Muscle of arm (tissue), 14 donors: Measurements from ENCODE around the gene C4orf17. TPM values are rescaled to one million over a fixed set of nuclear protein-coding genes. Genes with fewer than 3 reads are reported as not detected.
"Not testable (repeated sequence)": the region's sequence is repeated elsewhere in the genome, so short reads cannot be mapped to it uniquely, and the experiment has no call there.

Experiments
- DNase-seq: peaks from one replicate; pipeline ENCODE4 v3.0.0-alpha.2; 2013
- long read RNA-seq, 11 donors: transcript quantifications; one replicate each; lab custom pipeline, GENCODE V29; 2026
- polyA plus RNA-seq, 12 donors: library from polyadenylated mRNA; unstranded; fragments of 120-200 nt; gene quantifications; one replicate each; pipeline ENCODE4 v1.2.1, GENCODE V29; 2013; ENCODE audit not compliant: insufficient read length in 12 of 12

Gene C4orf17
- polyA plus RNA-seq = under 1 TPM in 6 of 12 donors, not detected in 6; 0.07 to 0.15 (median 0.11) TPM
- long read RNA-seq, donor 1 = 0 reads
- long read RNA-seq, donor 2 = 0 reads
- long read RNA-seq, donor 3 = 0 reads
- long read RNA-seq, donor 4 = 0 reads
- long read RNA-seq, donor 5 = 0 reads
- long read RNA-seq, donor 6 = 0 reads
- long read RNA-seq, donor 7 = 0 reads
- long read RNA-seq, donor 8 = 0 reads
- long read RNA-seq, donor 9 = 0 reads
- long read RNA-seq, donor 10 = 0 reads
- long read RNA-seq, donor 11 = 0 reads

DNA sequence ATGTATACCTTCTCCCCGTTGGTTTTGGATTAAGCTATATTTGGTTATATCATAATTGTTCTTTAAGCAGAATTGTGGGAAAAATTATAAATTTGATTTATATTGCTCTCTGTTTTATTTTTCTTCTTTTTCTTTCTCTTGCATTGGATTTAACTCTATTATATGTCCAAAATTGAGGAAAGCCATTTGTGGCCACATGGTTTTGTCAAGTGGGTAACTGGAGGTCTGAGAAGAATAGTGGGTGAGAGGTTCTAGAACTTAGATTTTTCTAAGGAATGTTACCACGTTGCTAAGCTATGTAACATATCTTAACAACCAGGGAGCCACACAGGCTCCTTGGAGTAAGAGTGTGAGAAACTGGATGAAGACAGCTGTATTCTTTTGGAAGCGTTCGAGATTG is at the start of gene C4orf17:
C4orf17 (plus strand) TSS at position 301 of the 400 bp plus-strand sequence. CDS start 2,061 bp downstream, outside the sequence.
- DNase-seq = no peak

DNA sequence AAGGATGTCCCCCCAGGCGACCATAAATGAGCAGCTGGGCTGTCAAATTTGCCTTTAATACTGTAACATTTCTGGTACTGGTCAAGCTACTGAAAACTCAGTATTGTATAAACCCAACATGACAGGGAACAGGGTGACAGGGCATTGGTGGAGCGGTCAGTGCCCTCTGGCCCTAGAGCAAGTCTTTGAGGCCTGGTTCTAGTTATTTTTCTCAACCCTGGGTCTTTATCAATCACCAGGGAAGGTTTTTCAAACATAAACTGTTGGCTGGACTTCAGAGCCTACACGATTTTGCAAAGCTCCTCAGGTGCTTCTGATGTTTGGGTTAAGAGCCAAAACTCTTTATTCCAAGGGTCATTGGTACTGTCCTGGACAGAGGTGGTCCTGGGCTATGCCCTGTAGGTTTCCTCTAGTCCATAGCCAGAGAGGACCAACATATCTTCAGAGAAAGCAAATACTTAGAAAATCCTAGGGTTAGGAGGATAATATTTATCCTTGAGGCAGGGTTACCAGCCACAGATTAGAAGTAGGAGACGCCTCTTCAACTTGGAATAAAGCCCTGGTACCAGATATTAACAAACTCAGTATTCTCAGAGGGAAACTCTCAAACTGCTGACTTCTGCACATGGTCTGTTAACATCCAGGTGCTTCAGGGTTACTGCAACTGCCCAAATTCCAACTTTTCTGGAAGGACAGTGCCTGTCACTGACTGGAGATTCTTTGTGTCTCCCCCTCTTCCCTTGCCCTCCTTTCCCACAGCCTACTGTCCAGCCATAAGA is 49.0 kb upstream of the C4orf17 start:
- DNase-seq = no peak

DNA sequence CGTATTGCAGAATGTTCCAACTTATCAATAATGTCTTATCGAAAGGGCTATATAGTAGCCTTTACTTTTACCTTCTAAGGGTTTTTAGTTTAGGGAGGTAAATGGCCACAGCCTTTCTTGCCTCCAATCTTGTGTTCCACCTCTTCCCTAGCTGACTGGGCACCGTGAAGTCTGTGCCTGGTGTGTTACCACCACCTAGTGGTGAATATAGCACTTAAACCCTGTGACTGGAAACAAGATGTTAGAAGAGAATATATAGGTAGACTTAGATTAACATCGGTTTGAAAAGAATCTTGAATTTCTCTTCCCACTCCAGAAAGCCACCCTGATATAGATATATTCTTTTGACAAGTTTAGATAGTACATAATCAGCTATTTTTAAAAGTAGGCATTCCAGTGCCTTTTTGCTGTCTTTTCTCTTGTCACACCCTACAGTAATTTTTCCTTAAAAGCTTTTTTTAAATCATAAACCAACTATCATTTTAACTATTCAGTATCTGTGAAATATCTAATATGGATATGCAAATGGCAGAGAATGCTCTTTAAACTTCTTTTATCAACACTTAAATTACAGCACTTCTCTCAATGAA is 47.9 kb upstream of the C4orf17 start:
- DNase-seq = peak; percentile 73

DNA sequence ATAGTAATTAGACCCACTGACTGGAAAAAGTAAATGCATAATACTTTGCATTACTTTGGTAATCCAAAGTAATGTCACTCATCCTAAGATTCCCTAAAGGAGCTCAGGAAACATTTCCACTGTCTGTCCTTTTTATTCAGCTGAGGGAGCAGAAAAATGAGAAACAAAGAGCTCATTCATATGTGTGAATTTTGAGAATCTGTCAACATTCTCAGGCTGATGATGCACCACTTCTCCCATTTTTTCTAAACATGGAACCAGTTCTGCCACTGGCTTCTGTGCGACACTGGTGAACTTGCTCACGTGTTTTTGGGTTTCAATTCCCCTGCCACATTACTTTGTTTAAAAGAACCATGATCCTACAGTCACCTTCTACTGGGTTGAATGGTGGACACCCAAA is 47.3 kb upstream of the C4orf17 start:
- DNase-seq = no peak

DNA sequence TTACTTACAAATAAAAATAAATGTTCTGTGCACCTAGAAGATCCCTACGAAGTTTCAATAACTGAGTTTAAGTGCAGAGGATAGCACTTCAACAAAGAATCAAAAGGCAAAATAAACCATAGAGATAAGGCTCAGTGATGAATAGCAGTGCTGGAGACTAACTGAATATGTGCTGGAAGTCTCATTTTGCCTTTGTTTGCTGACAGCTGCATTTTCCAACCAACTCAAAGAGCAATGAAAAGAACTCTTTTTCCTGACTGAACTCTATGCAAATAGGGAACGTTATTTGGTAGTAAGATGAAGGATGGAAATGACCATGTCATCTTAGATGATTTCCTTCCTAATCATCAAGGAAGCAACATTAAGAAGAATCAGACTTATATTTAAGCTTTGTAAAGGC is 42.9 kb upstream of the C4orf17 start:
- DNase-seq = no peak

DNA sequence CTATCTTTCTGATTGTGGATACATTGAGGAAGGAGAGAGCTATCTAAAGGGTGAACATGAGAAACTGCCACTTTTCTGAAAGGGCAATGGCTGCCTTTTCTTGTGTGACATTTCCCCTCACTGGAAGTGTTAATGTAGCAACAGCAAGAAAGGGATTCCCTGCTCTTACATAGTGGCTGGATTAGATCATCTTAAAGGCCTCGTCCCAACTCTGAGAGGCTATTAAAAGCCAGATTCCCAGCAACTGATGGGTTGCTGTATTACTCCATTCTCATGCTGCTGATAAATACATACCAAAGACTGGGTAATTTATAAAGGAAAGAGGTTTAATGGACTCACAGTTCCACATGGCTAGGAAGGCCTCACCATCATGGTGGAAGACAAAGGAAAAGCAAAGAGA is 41.9 kb upstream of the C4orf17 start:
- DNase-seq = no peak

DNA sequence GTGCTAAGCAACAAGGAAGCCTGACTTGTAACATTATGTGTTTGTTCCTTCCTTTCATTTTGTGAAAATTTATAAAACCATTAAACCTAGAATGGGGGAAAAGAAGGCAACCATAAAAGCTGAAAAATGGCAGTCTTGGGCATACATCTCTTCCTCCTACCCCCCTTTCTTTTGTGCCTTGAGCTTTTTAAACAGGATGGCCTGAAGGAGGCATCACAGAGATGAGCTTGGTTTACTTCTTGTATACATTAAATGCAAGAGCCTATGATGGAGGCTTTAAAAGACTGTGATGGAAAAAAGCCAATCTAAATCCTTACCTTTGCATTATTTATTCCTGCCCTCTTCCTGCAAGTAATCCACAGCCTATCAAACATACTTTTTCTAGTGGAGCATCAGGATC is 39.5 kb upstream of the C4orf17 start:
- DNase-seq = no peak

DNA sequence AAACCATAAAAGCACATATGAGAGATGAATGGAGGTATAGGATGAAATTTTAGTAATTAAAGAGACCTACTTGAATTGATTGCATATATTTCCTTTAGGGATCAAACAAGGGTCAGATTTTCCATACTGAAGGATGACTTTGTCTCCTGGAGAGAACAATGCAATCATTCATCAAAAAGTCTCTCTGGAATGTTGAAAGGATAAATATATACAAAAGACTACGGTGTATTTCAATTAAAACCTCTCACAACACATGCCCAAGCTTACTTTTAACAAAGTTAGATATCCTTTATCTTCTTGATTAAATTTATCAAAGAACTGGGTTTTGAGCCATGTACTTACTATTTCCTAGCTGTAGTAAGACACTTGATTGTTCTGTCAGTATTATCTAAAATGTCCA is 38.9 kb upstream of the C4orf17 start:
- DNase-seq = no peak

DNA sequence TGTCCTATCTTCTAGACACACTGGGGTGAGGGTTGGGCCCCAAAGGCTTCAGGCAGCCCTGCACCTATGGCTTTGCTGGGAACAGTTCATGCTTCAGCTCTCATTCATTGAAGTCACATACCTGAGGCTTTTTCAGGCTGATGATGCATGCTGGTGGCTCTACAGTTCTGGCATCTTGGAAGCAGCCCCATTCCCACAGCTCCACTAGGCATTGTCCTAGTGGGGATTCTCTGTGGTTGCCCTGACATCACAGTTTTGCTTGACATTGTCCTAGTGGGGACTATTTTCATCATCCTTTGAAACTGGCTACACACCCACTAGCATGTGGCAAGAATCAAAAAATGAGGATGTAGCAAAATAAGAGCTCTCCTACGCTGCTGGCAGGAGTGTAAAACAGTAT is 37.7 kb upstream of the C4orf17 start:
- DNase-seq = no peak

DNA sequence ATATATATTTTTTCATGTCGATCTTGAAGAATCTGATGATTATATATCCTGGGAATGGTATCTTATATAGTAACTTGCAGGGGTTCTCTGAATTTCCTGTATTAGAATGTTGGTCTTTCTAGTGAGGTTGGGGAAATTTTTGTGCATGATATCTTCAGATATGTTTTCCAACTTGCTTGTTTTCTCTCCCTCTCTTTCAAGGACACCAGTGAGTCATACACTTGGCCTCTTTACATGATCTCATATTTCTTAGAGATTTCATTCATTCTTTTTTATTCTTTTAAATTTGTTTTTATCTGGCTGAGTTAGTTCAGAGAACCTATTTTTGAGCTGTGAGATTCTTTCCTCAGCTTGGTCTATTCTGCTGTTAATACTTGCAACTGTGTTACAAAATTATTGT is 27.2 kb upstream of the C4orf17 start:
- no peak for DNase-seq

DNA sequence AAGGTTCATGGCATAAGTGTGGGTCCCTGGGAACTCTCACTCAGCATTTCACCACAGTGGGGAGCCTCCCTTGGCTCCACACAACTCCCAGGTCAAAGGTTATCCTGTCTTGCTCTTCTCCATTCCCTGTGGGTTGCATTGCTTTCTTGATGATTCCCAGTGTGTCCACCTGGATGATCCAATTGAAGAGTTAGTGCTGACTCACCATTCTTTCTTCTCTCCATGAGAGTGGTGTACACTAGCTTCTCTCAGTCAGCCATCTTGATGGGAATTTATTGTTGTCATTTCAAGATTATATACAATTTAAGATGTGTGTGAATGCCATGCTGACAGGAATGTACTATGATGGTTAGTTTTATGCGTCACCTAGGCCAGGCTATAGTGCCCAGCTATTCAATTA is 25.6 kb upstream of the C4orf17 start:
- no peak for DNase-seq

DNA sequence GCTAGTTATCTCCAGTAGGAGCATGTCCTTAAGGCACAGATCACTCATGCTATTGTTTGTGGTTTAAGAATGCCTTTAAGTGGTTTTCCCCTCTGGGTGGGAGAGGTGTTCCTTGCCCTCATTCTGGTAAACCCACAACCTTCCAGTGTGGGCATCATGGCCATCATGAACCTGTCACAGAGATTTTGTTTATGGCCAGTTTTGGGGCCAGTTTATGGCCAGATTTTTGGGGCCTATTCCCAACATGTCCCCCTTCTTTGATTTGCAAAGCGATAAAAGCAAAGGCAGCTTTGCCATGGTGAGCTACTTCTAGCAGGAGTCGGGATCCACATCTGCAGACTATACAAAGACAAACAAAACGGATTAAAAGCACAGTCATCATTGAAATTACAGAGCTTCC is 24.2 kb upstream of the C4orf17 start:
- not testable (repeated sequence) for DNase-seq

DNA sequence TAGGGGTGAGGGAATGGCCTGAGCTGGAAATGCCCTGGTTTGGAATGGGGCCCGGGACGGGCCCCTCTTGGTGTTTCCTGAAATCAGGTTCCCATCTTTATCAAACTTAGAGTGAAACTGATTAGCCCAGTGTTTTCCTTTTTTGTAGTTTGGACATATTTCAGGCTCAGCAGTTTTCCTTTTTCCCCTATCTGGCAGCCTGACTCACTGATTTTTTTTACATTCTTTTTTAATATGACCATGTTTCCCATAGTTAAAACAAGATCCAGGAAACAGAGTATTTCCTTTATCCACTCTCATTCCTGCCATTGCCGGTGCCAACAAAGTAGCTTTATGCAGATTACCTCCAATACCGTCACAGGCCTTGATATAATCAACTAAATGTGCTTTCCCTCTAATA is 20.5 kb upstream of the C4orf17 start:
- DNase-seq = no peak

DNA sequence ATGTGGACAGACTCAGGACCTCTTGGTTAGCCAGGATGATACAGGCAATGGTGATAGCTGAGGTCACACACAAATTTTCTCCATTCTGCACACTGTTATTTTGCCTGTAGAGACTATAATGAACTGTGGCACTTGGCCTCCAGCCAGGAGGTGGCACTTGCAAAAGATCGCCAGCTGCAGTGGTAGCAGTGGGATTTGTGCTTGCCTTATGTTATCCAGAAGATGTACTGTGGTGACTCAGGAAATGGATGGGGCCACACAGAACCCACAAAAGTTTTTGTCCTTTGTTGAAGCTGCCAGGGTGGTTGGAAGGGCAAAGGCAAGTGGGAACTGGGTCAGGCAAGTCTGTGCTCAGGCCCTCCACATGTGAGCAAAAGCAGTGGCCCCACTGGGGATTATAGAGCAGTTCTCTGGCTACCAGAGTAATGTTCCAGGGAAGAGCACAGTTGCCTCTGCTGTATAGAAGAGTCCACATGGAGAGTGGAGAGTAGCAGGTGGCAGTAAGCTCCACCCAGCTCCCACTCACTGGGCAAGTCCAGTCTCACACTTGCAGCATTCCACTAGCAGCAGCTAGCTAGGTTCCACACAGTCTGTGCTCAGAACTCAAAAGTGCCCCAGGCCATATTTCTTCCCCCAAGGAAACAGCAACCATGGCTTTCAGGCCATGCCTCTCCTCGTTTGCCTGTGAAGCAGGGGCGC is 5.9 kb upstream of the C4orf17 start:
- no peak for DNase-seq

DNA sequence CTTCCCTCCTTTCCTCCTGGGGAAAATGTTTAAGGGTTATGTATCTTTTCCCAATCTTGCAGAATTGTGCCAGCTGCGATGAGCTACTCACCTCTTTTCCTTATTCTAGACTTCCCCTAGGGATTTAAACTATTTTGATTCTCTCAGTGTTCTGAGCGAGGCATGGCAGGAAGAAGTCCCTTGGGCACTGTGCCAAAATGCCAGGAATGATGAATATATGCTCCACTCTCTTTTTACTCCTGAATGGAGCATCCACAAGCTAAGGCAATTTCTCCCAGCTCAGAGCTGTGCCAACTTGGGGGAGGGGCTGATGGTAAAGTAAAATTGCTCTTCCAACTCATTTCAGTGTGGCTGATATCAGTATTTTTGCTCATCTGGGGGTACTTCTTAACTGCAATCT is 4.0 kb upstream of the C4orf17 start:
- DNase-seq = no peak

DNA sequence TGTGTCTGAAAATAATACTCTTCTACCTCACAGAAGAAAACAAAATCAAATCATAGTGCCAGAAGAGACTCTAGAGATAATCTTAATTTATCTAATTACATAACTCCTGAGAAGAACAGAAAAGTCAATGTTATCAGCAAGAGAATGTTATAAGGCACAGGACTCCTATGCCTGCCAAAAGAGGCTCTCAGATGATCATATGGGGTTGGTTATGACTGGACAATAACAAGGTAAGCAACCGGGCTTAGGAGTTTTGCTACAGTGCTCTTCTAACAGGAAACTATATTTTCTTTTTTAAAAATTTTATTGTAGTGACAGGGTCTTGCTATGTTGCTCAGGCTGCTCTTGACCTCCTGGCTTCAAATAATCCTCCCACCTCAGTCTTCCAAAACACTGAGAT is 3.5 kb upstream of the C4orf17 start:
- no peak for DNase-seq

DNA sequence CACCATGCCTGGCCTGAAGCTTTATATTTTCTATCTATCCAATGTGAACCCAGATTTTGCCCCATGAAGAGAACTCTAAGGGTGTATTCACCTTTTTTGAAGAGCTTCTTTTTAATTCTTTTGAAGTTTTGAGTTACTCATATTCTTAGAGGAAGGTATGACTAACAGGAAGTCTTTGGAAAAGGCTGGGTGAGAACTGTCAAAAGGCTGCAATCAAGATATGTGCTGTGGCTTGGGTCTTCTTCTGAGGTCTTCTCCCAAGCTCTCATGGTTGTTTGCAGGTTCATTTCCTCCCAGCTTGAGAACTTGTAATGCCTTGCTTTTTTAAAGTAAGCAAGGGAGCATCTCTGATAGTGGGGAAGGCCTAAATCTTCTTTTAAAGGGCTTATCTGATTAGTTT is 3.1 kb upstream of the C4orf17 start:
- DNase-seq = no peak

DNA sequence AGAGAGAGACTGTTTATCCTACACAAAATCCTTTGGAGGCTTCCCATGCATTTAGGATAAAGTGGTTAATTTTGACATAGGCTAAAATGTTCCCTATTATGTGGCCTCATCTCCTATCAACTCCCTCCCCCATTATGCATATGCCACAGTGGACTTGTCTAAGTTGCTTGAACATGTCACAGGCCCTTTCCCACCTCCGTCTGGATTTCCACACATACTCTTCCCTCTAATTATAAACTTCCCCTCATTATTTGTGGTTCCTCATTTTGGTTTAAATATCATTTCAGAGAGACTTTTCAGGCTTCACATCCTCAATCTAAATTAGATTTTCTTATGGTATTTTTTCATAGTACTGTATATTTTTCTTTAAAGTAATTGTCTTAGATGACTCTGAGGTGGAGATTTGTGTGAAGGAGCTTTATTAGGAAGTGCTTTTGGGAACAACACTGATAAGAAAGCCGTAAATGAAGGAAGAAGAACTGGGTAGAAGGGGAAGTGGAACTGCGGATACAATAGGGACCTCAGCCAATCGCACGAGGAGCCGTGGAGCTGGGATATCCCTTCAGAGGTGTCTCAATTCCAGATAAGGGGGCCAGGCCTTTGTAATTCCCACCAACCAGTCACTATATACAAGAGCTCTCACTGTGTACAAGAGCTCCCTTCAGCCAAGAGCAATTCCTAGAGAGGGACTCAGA is 7.9 kb downstream of the C4orf17 start:
- no peak for DNase-seq

DNA sequence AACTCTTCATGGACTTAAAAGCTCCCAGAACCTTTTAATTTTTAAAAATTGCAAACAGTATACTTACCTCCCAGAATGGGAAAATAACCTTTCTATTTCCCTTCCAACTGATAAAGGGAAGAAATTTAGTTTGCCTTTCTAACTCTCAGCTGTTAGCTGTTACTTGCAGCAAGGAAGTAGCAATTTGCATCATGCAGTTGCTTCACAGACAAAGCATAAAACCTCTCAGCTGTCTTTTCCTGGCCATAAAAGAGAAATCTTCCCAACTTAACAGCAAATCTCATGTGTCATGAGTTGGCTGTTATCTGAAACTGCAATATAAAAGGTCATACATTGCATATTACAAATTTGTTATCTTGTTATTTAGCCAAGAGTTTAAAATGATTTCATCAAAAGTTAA is 18.4 kb downstream of the C4orf17 start:
- no peak for DNase-seq

DNA sequence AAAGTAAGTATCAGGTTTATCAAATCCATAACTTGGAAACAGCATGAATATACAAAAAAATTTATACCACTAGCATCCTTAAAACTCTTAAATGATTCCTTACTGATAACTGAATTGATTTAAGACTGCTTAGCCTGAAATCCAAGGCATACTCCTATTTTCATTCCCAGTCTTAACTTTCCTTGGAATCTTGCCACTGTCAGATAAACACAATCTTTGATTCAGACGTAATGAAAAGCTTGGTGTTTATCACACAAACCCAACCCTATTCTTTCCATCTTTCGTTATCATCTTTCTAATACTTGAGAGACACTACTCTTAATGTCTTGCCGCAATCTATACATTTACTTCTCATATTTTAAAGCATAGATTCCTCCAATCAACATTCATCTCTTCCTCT is 19.1 kb downstream of the C4orf17 start:
- DNase-seq = no peak

DNA sequence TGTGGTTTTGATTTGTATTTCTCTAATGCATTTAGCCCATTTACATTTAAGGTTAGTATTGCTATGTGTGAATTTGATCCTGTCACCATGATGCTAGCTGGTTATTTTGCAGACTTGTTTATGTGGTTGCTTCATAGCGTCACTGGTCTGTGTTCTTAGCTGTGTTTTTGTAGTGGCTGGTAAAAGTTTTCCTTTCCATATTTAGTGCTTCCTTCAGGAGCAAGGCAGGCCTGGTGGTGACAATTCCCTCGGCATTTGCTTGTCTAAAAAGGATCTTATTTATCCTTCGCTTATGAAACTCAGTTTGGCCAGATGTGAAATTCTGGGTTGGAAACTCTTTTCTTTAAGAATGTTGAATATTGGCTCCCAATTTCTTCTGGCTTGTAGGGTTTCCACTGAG is 23.9 kb downstream of the C4orf17 start:
- DNase-seq = not testable (repeated sequence)

DNA sequence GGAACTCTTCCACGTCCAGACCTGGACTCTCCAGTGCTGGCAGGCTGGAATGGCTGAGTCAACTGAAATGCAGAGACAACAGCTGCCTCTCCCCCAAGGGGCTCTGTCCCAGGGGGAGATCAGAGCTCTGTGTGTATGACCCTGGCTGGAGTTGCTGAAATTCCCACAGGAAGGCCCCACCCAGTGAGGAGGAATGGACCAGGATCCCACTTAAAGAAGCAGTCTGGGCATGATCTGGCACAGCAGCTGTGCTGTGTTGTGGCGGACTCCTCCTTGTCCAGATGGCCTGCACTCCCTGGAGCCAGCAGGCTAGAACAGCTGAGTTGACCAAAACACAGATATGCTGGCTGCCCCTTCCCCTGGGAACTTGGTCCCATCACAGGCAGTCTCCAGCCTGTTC is 25.4 kb downstream of the C4orf17 start:
- peak; percentile 7 for DNase-seq
